ENCODE data around the gene PALLD. TPM values are rescaled to one million over a fixed set of nuclear protein-coding genes. Genes with fewer than 3 reads are reported as not detected.

PALLD gene
- total and polyA plus RNA-seq, 2 of the 8 experiments (the other 6 are each of a cell fraction or from before 2014, with no cell fraction given) = 10.5 to 25.0 TPM

DNA sequence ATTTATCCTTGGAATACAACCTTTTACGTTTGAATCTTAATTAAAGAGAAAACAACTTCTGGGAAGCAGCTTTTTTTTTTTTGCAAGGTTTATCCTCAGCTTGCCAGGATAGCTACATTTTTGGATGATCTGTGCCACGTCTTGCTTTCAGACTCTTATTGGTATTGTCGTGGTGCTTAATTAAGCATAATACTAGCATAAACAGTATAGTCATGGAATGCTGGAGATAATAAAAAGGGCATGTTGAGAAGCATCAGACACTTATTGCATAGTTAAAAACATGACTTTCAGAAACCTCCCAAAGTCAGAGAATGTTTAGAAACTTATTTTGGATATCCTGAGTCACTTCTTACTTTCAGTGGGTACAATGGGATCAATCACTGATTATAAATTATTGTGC, 77.0 kb downstream of the PALLD start:
- Histone ChIP-seq H4K91ac (replicated peaks; ENCODE audit: insufficient read length, low read length) (no peak overlapping the region), H2BK15ac (ENCODE audit: low read length) (no peak overlapping the region), H4K20me1 (replicated peaks in 1 of 2; ENCODE audit: control insufficient read depth in 1 of 2, insufficient read depth in 2 of 2, low read length in 2 of 2) (no peaks in the 10 kb centered on the region), H2AFZ (ENCODE audit: low read length) (no peak overlapping the region), H2BK5ac (ENCODE audit: low read depth, low read length) (no peak overlapping the region), H3K9me3 (ENCODE audit: insufficient read depth in 2 of 2, low read depth in 1 of 2, low read length in 1 of 2) (no peaks in the 10 kb centered on the region), H4K8ac (ENCODE audit: extremely low read depth, insufficient read depth, low read length) (no peak overlapping the region), H3K9ac (replicated peaks in 1 of 4; ENCODE audit: extremely low read depth in 1 of 4, low read depth in 3 of 4, low read length in 3 of 4) (no peak overlapping the region), H3K27ac (ENCODE audit: low read depth, low read length) (no peak overlapping the region), H3K4me3 (ENCODE audit: extremely low read depth in 1 of 4, insufficient read depth in 2 of 4, low read depth in 3 of 4, low read length in 4 of 4) (no peak overlapping the region), H3K4me2 (ENCODE audit: insufficient read depth in 1 of 2, low read depth in 2 of 2, low read length in 2 of 2) (no peak overlapping the region), H3K4me1 (replicated peaks in 1 of 4; ENCODE audit: control insufficient read depth in 3 of 4, insufficient read depth in 4 of 4, low read length in 3 of 4) (no peaks in the 10 kb centered on the region), H3K36me3 (ENCODE audit: control insufficient read depth in 2 of 4, insufficient read depth in 4 of 4, low read length in 3 of 4) (no peaks in the 10 kb centered on the region), H3K14ac (ENCODE audit: insufficient read length) (no peak overlapping the region), H3K18ac (ENCODE audit: extremely low read depth, low read length) (no peak overlapping the region), H4K5ac (ENCODE audit: insufficient read length, low read depth, low read length) (no peak overlapping the region), H2BK20ac (ENCODE audit: low read length) (no peak overlapping the region), H3K56ac (replicated peaks; ENCODE audit: insufficient read length, low read depth, low read length) (no peak overlapping the region), H2BK120ac (replicated peaks; ENCODE audit: low read depth, low read length) (no peak overlapping the region), H2AK5ac (ENCODE audit: low read depth, low read length) (no peak overlapping the region), H2BK12ac (ENCODE audit: low read depth, low read length) (no peak overlapping the region), H3K79me2 (ENCODE audit: control insufficient read depth in 1 of 2, insufficient read depth in 2 of 2, low read length in 2 of 2) (no peaks in the 10 kb centered on the region), H3K4ac (replicated peaks; ENCODE audit: insufficient read length, low read depth, low read length) (no peak overlapping the region), H3K23me2 (ENCODE audit: low read depth, low read length) (no peaks in the 10 kb centered on the region), H3K23ac (ENCODE audit: insufficient read length) (no peak overlapping the region), H3K27me3 (replicated peaks in 1 of 4; ENCODE audit: control insufficient read depth in 3 of 4, extremely low read depth in 1 of 4, insufficient read depth in 3 of 4, low read length in 3 of 4) (no peaks in the 10 kb centered on the region), H3K79me1 (ENCODE audit: low read depth, low read length) (no peaks in the 10 kb centered on the region)
- ChIA-PET CTCF (ENCODE audit: partially characterized antibody) (interaction anchor here (2.7 kb wide), 1 partner anchor 12 kb away, joined by 15 read pairs; no protein-coding TSS in a partner anchor), POLR2A (ENCODE audit: partially characterized antibody) (no interaction called here)
- no peak for TF ChIP-seq ZNF274 (IDR thresholded peaks at IDR 0.05; ENCODE audit: borderline replicate concordance, extremely low read depth, low read length)
- no peak for TF ChIP-seq NRF1 (IDR thresholded peaks at IDR 0.05; ENCODE audit: low read depth, low read length)
- no peak for TF ChIP-seq KDM1A (IDR thresholded peaks at IDR 0.05; ENCODE audit: borderline replicate concordance, low read length)
- no peak for TF ChIP-seq SAP30 (IDR thresholded peaks at IDR 0.05; ENCODE audit: insufficient read depth, insufficient replicate concordance, low read length)
- TF ChIP-seq FOSL1 (IDR thresholded peaks at IDR 0.05; ENCODE audit: insufficient read depth, low read depth, low read length) = no peak
- TF ChIP-seq SIX5 (IDR thresholded peaks at IDR 0.05; ENCODE audit: low read depth, low read length) = no peak
- DNase-seq (ENCODE audit: low read depth in 1 of 2, low spot score in 2 of 2) (no peak), FAIRE-seq (no peak)
- WGBS, 2 experiments (ENCODE audit: extremely low coverage in 1 of 2, insufficient coverage in 1 of 2, insufficient read length in 1 of 2, insufficient replicate concordance in 2 of 2, low coverage in 1 of 2, low lambda C conversion rate in 2 of 2, missing lambda C conversion rate in 1 of 2) = 87% methylated on average over 3 of the region's 3 CpGs; no CpG with 5 or more reads in 1 of the 2 experiments

Data from H1 (cell line).